RWPE1 (cell line): ENCODE results near the gene CSTA.

Experiments used
- CTCF ChIA-PET: fragments of 350-600 bp; sonication (Branson Sonifier 250); formaldehyde crosslinking; extraction: SDS; loops from one replicate; lab custom pipeline; 2021; lab: Yijun Ruan, JAX
- POLR2A ChIA-PET: fragments of 400-600 bp; formaldehyde crosslinking; extraction: SDS; loops from one replicate; lab custom pipeline; 2020; ENCODE audit warnings: antibody characterized with exemption; ENCODE audit not compliant: low non-redundant PET; lab: Yijun Ruan, JAX
- DNase-seq: peaks from one replicate; pipeline ENCODE4 v3.0.0; 2012; ENCODE audit warnings: low spot score
- H3K27ac ChIP-seq: fragments of 450-650 bp; 2 replicates; pipeline ENCODE4 v1.5.1; 2017
- CTCF ChIP-seq: fragments of 450-650 bp; conservative IDR thresholded peaks from 2 replicates; pipeline ENCODE4 v1.5.1; 2017; ENCODE audit warnings: low read depth, mild to moderate bottlenecking

The CSTA gene

GRCh38 chr3:122307094-122307687 is 17.9 kb upstream of the CSTA start:
- H3K27ac ChIP-seq: no peak overlapping the region
- no peak for TF ChIP-seq CTCF
- POLR2A ChIA-PET: interaction anchor here (0.9 kb wide), 1 partner anchor 18 kb away, joined by 5 read pairs; the partner anchor contains the start of gene CSTA
- CTCF ChIA-PET: interaction anchor here (0.5 to 1.6 kb wide), 6 partner anchors 15 to 77 kb away, joined by 3 to 12 read pairs (median 6); partner anchors contain the start of genes CSTA and FAM162A
- no peak for DNase-seq

GRCh38 chr3:122307976-122308375 is 17.1 kb upstream of the CSTA start:
- no peak for TF ChIP-seq CTCF
- ChIA-PET POLR2A (interaction anchor here (0.9 kb wide), 1 partner anchor 17 kb away, joined by 5 read pairs; the partner anchor contains the start of gene CSTA), CTCF (no interaction called here)
- H3K27ac ChIP-seq: no peak overlapping the region
- no peak for DNase-seq

DNA sequence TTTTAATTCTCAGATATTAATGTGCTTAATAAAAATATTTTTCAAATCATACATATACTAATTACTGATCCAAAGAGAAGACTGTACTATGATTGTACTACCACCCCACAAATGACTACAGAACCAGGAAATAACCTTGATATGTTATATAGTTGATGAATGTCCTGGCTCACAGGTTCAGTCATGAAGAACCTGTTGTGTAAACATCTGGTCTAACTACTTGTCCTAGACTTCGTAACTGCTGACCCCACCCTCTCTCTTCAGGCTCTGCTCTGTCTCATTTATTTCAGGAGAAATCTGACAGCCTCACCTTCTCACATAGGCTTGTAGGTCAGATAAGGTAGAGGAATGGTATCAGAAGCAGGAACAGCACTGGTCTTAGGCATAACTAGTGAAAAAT is 14.7 kb upstream of the CSTA start:
- ChIA-PET CTCF (interaction anchor here (0.8 kb wide), 1 partner anchor 83 kb away, joined by 3 read pairs; no protein-coding TSS in a partner anchor), POLR2A (no interaction called here)

GRCh38 chr3:122312826-122313225 is 12.2 kb upstream of the CSTA start:
- ChIA-PET POLR2A (no interaction called here), CTCF (interaction anchor here (1.0 kb wide), 1 partner anchor 43 kb away, joined by 3 read pairs; no protein-coding TSS in a partner anchor)
- no peak for DNase-seq
- no peak overlapping the region for H3K27ac ChIP-seq
- no peak for TF ChIP-seq CTCF

More for the DNA sequence above, 14.7 kb upstream of the CSTA start:
- H3K27ac ChIP-seq: no peak overlapping the region
- peak; percentile 43 for DNase-seq
- TF ChIP-seq CTCF: no peak

- no peak for TF ChIP-seq CTCF
- H3K27ac ChIP-seq: no peak overlapping the region
- ChIA-PET POLR2A (no interaction called here), CTCF (no interaction called here)
- no peak for DNase-seq
Measured at GRCh38 chr3:122313281-122313680, 11.8 kb upstream of the CSTA start.

GRCh38 chr3:122314228-122314876 is 10.7 kb upstream of the CSTA start:
- POLR2A ChIA-PET: no interaction called here

More at GRCh38 chr3:122314228-122314876, 10.7 kb upstream of the CSTA start:
- H3K27ac ChIP-seq: no peak overlapping the region
- CTCF ChIA-PET: no interaction called here
- DNase-seq: peak; percentile 74
- no peak for TF ChIP-seq CTCF
